Midbrain (tissue), 1 donor: Measurements from ENCODE around the gene STK40.

Experiments used
- DNase-seq: peaks from one replicate; lab custom pipeline; 2025; lab: John Stamatoyannopoulos, UW

The STK40 gene

GRCh38 chr1:36398370-36398977, 12.8 kb upstream of the STK40 start:
- DNase-seq = no peak

DNA sequence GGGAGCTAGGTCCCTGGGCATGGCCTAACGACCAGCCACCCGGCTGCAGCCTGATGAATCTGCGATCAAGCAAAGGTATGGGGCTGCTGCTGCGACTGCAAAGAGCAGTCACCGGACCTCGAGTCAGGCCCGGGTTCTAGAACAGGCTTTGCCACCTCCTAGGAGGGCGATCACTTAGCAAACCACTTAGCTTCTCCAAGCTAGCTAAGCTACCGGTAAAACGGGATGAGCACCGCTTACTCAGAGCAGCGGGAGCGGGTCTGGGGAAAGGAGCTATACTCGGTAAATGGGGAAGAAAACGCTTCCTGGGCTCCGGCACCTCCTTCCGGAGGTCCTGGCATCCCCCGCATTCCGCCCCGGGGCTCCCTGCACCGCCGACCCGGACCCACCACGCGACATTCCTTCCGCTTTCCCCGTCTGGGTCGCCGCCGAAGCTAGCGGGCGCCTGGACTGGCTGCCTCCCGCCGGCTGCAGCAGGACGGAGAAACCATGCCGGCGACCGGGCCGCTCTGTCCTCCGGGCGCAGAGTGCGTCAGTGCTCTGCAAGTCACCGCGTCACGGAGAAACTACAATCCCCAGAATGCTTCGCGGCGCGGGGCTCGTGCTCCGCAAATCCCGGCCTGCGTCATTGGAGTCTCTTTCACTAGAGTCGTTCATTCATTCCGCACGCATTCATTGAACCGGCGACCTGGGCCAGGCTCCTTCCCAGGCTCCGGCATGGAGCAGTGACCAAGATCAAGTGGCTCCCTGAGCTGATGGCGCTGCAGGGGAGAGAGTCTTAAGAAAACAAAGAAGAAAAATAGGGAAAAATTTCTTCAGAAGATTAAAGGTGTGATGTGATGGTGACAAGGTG, 11.9 kb upstream of the STK40 start, which contains the start of gene LSM10:
Gene LSM10 (minus strand): TSS at position 531 of the 853 bp plus-strand sequence. CDS start 3,779 bp downstream, outside the sequence.
- DNase-seq = peak; percentile 95

- DNase-seq = no peak
Observed at GRCh38 chr1:36397083-36397377, 11.3 kb upstream of the STK40 start.

DNA sequence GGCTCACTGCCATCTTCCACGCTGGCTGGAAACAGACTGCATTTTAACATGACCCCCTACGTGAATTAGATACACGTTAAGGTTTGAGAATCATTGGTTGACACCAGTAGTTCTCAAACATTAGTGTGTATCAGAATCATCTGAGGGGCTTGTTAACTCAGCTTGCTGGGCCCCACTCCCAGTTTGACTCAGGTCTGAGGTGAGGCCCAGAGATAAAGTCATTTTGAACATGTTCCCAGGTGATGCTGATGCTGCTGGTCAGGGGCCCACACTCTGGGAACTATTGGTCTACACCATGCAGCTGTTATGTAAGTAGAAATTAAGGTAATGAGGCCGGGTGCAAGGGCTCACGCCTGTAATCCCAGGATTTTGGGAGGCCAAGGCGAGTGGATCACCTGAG, 10.6 kb upstream of the STK40 start:
- DNase-seq = no peak

DNA sequence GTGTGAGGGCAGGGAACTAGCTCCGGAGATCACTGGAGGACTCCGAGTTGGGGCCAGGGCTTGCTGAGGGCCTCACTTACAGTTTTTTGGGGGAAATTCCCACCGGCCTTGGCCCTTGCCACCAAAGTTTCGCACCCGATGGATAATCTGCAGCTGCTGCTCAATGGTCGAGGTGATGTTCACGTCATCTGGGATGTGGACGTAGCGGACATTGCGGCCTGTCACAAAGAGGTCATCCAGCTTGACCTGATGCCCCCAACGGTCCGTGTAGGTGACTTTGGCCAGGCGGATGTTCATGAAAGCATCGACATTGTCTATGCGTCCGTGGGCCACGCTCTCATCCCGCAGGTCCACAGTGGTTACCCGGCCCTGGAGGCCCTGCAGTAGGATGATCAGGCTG, 8.0 kb upstream of the STK40 start:
- no peak for DNase-seq

GRCh38 chr1:36392836-36393235, 7.1 kb upstream of the STK40 start:
- no peak for DNase-seq

- no peak for DNase-seq
Observed at GRCh38 chr1:36391271-36391670, 5.5 kb upstream of the STK40 start.

DNA sequence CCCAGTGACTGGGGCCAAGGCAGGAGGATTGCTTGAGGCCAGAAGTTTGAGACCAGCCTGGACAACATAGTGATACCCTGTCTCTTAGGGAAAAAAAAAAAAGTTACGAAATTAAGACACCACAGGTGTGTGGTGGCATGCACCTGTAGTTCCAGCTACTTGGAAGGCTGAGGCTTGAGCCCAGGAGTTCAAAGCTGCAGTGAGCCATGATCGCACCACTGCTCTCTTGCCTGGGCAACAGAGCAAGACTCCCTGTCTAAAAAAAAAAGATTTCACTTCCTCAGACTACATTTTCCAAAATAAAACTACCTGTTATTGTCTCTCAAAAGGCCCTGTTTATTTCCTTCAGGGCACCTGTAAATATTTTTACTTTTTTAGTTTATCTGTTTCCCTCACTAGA, 4.7 kb upstream of the STK40 start:
- DNase-seq = no peak

DNA sequence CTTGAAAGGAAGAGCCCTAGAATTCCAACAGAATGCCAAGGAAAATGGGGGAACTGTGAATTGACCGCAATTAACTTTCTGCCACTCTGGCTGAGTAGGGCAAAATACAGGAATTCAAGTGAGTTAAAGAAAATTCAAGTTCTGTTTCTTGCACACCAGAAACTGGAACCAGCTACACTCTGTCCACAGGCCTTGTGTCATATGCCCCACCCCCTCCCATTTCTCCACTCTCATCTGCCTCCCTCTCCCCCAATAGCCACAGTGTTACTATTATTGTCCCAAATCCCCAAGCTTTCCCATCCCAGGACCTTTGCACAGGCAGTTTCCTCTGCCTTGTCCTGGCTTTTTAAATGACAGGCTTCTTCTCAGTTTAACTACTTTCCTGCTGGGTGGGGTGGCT, 4.3 kb upstream of the STK40 start:
- no peak for DNase-seq

GRCh38 chr1:36389261-36389660, 3.5 kb upstream of the STK40 start:
- no peak for DNase-seq

DNA sequence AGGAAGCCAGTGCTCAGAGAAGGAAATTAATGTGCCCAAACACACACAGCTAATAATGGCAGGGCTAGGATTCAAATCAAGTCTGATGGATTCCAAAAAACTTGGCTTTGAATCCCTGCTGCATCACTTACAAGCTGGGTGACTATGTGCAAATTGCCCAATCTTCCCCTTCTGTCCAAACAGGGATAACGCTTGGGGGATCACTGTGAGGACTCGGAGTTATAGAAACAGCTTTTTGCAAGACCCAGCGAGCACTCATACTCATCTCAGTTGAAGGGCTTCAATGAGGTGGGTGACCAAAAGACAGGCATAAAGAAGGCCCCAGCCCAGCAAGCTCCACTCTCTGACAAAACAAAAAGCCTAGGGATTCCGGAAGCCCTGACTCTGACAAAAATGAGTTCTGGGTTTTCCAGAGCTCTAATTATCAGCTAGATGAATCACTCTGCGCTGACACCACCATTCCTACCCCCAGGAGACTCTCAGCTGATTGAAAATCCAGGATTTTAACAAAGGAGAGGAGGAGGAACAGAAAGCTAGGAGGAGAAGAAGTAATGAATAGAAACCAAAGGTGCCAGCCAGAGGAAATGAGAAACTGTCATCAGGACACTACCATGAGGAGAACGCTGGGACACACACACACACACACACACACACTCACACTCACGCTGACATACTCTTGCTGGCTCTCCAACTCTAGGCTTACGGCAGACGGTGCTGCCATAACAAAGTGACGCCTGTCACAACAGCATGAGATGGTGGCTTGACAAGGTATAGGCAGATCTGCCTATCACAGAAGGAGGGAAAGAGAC, 1.6 kb upstream of the STK40 start:
- DNase-seq = no peak

DNA sequence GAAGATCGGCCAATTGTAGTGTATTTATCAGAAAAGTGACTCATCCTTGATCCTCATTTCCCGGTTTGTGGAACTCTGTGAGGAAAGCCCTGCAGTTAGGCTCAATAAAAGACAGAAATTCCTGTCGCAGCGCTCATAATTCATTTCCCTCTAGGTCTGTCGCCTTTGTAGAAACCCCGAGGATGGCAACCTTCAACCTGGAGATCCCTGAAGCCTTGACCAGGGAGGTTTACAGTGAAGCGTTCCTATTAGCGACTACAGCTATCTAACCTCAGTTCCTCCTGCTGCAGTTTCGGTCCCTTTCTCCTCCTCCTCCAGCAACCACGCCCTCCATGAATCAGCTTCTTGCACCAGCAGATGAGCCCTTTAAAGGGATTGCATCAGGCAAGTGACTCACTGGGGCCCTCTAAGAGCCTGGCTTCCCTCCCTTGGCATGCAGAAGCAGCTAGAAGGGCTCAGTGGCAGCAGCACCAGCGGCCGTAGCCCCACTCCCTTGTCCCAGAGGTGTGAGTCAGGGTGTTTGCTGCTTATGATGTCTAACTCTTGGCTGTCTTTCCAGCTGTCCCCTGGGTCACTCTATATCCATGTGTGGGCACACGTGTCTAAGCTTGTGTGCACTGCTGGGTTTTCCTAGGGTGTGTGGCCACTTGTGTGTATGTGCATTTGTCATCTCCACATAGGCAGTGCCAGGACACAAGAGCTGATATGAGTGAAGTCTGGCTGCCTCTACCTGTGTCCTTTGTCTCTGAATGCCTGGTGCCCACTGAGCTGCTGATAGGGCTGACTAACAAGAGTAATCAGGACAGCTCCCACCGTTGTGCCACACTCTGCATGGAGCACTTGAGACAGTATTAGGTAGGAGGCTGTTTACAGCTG, 779 bp upstream of the STK40 start:
- DNase-seq = peak; percentile 86

GRCh38 chr1:36384542-36385409, 948 bp downstream of the STK40 start:
- peak; percentile 35 for DNase-seq

DNA sequence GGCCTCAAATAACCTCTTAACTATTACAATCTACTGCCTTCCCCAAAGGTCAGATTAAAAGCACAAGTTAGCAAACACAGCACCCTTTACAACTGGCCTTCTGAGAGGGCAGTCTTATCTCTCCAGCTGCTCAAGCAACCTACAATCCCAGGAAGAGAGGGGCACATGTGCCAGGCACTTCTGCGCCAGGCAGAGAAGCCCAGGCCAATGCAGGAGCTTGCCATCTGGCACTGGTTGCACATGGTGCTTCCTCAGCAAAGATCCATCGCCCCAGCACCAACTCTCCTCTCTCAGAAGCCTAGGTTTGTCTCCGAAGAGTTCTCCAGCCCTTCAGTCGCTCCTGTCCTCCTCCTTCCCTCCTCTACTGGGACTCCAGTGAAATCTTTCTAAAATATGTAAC, 2.5 kb downstream of the STK40 start:
- no peak for DNase-seq

- no peak for DNase-seq
Observed at GRCh38 chr1:36382669-36383068, 3.1 kb downstream of the STK40 start.

- DNase-seq = no peak
Observed at GRCh38 chr1:36382231-36382630, 3.5 kb downstream of the STK40 start.

- no peak for DNase-seq
Observed at GRCh38 chr1:36381405-36381804, 4.3 kb downstream of the STK40 start.

DNA sequence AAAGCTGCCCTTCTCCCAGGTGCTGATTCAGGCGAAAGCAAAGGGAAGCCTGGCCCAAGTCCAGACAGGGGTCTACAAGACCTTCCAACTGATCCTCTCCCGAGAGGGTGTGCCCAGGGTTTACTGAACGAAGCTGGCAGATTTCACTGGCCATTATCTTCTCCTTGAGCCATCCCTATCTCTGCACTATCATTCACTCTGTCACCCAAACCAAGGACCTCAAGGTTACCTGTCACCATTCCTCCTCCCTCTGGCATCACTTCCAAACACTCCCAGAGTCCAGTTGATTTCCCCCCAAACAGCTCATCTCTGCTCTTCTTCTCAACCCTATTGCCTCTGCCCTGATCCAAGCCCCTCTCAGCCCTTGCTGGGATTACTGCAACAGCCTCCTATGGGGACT, 4.9 kb downstream of the STK40 start:
- no peak for DNase-seq

DNA sequence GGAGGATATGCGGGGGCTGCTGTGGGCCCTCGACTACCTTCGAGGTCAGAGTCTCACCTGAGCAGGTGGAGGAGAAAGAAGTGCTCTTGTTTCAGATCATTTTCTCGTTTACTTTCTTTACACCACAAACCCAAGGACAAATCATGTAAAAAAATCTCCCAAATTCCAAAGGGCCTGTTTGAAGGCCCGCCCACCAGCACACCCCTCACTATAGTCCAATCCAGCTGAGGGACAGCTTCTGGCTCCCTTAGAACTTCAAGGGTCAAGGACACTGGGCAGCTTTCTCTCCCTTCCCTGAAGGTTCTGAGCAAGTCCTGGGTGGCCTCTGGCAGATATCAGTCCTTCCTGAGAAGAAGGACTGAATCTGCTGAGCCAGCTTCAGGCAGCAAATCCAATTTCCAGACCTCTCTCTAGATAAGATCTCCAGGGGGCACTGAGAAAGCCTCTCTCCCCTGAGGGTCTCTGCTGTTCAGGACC, 5.5 kb downstream of the STK40 start:
- no peak for DNase-seq

- DNase-seq = no peak
Observed at GRCh38 chr1:36377791-36378492, 7.8 kb downstream of the STK40 start.
